NOMO-1 treated with DMSO at 0.1 percent for 48 hours (cell line): Measurements from ENCODE around the gene SPRY2.
"Not testable (repeated sequence)": the region's sequence is repeated elsewhere in the genome, so short reads cannot be mapped to it uniquely, and the experiment has no call there.

Experiments
- DNase-seq: peaks from one replicate; lab custom pipeline; 2025; ENCODE audit not compliant: unreplicated experiment; lab: John Stamatoyannopoulos, UW

Gene SPRY2

DNA sequence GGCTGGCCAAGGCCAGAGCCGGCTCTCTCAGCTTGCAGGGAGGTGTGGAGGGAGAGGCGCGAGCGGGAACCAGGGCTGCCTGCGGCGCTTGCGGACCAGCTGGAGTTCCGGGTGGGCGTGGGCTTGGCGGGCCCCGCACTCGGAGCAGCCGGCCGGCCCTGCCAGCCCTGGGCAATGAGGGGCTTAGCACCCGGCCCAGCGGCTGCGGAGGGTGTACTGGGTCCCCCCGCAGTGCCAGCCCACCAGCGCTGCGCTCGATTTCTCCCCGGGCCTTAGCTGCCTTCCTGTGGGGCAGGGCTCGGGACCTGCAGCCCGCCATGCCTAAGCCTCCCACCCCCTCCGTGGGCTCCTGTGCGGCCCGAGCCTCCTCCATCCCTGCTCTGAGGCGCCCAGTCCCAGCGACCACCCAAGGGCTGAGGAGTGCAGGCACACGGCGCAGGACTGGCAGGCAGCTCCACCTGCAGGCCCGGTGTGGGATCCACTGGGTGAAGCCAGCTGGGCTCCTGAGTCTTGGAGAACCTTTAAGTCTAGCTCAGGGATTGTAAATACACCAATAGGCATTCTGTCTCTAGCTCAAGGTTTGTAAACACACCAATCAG lies 14.7 kb upstream of the SPRY2 start:
- DNase-seq = not testable (repeated sequence)

DNA sequence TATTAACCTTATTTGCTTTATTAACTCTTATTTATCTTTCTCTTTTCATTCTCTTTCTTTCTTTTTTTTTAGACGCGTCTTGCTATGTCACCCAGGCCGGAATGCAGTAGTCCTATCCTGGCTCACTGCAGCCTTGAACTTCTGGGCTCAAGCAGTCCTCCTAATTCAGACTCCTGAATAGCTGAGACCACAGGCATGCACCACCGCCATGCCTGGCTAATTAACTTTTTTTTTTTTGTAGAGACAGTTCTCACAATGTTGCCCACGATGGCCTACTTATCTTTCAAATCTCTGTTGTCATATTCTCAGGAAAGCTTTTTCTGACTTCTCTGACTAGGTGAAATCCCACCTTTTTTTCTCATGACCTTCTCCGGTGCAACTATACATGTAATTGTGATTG lies 7.8 kb upstream of the SPRY2 start:
- no peak for DNase-seq

DNA sequence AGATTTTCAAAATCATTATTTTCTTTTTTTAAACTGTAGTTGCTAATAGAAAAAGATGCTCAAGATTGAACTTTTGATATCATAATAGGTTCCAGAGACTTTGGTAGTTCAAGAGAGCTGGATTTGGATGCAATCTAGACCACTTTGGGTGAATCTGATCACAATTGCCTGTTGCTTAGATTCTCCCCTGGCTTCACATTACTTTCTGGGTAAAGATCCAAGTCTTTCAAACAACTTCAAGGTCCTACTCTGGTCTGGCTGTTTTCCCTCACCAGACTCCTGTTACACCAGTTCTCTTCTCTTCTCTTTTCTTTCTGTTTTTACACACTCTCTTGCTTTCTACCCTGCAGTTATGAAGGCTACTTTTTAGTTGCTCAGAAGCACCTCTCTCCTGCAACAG lies 7.4 kb upstream of the SPRY2 start:
- no peak for DNase-seq

DNA sequence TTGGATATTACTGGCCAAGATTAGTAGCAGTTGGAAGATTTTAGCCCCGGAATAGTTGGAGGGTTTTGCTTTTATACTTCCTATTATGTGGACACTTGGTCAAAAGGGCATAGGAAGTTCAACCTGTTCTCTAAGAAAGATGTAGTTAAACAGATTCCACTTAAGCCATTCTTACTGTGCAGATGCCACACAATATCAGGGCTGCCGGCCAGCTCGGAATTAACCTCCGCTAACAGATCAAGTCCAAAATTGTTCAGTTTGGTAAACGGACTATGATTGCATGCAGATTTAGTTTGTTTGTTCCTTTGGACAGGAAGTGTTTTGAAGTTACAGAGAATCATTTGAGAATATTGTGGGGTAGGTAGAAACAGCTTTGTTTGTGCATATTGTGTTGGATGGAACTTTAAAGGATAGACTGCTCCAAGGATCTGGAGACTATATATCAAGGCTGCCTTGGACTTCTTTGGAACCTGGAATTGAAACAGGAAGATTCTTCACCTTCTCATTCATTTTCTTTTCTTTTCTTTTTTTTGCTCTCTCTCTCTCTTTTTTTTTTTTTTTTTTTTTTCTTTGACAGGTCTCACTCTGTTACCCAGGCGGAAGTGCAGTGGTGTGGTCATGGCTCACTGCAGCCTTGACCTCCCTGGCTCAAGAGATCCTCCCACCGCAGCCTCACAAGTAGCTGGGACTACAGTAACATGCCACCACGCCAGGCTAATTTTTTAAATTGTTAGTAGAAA lies 5.0 kb upstream of the SPRY2 start:
- DNase-seq = no peak

DNA sequence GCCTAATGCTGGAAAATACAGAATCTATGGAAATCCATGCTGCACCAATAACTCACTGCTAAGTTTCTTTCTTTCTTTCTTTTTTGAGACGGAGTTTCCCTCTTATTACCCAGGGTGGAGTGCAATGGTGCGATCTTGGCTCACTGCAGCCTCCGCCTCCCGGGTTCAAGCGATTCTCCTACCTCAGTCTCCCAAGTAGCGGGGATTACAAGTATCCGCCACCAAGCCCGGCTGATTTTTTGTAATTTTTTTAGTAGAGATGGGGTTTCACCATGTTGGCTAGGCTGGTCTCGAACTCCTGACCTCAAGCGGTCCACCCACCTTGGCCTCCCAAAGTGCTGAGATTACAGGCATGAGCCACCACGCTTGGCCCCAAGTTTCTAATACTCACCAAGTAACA lies 3.1 kb upstream of the SPRY2 start:
- not testable (repeated sequence) for DNase-seq

DNA sequence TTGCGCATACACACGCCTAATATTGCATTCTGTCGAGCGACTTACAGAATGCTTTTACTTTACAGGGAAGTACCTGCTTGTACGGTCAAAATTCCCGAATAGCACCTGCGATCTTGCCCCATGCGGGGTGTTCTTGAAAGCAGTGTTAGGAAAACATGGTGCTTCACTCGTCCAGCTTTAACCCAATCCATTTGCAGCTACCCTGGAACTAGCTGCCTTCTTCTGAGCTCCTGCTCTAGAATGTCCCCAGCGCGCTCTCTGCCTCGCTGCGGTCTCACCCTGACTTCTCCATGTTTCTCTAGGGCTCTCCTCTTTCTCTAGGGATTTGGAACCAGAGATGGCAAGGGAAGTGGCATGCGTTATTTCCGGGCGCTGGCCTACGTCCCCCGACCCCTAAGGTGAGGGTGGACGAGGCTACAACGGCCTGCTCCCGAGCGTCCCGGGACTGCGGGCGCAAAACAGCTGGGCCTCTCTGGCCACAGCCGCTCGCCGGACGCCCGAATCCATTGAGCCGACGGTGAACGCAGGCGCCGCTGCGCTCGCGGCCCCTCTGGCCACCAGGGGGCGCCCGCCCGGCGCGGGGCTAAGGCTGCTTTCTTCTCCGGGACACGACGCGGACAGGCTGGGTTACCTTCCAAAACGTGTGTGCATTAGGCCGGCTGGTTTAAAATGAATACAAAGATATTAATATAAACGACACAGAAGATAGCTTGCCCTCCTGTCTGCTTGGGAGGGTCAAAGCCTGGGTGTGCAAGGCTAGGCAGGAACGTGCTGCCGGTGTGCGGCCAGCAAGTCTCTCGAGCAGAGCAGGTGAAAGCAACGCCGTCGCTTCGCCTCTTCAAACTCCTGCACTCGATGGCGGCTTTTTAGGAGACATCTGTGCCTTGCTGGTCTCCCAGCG lies 1.8 kb upstream of the SPRY2 start:
- peak; percentile 68 for DNase-seq

DNA sequence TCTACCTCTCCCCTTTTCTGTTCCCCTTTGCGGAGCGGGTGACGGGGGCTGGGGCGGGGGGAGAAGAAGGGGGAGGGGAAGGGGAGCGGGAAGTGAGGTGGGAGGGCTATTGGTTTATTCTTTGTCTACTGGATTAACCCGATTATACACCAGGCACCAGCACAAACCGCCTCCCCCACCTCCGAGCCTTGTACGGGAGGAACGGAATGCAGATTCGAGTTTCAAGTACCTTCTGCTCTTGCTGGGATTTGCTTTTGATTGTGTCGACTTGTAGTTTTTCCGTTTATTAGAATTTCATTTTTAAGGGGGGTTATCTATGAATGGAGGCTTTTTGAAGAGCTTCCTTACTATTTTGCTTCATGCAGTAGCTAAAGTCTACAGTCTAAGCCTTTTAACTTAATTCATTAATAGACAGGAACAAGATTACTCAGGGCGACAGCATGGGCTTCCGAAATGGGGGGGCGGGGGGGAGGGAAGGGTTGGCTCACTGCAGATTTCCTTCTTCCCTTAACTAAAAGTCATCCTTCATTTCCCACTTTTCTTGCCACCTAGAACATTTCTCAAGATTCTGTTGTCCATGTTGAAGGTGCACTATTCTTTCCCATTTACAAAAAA lies 937 bp upstream of the SPRY2 start:
- DNase-seq = peak; percentile 27

DNA sequence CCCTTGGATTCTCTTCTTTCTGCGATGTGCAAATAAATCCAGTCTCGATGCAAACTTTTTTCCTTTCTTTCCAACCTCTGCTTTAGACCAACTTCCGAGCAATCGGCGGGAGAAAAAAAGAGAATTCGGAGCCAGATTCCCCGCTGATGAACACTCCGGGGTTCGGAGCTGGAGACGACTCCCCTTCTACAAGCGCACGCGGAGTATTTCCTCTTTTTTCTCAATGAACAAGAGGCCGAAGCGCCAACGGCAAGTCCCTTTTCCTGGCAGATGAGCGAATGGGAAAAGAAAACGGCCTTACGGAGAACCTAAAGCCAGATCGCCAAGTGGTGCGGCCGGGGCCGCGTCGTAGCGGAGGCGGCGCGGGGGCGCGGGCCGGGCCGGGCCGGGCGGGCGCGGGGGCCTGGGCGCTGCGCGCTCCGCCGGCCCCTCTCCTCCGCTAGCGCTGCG lies 250 bp downstream of the SPRY2 start:
- DNase-seq = peak; percentile 68

DNA sequence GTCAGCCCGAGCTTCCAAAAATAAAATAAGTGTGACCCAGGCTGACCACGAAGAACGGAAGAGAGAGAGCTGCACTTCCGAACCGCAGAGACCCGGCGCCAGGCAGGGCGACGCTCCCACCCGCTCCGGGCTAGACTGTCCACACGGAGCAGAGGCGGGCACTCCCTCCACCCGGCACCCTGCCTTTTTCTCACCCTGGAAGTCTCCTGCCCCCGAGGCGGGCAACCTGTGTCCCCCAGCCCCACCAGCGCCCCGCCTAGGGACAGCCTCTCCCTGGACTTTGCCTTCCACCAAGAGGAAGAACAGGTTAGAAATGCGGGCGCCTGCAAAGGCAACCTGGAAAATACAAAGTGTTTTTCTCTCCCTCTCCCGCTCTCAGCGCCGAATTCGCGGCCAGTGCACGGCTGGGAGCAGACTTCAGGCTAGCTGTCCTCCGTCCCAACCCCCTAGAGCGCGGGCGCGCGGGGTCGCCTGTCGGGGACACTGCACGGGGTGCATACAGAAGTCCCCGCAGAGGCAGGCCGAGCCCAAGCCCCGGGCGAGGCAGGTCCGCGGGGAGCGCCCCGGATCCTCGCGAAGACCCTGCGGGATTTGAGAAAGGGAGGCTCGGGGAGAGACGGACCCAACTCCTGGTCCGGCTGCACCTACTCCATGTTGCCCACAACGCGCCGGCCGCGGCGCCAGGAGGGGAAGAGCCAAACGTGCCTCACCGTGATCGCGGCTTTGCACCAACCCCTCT lies 845 bp downstream of the SPRY2 start:
- peak; percentile 40 for DNase-seq

DNA sequence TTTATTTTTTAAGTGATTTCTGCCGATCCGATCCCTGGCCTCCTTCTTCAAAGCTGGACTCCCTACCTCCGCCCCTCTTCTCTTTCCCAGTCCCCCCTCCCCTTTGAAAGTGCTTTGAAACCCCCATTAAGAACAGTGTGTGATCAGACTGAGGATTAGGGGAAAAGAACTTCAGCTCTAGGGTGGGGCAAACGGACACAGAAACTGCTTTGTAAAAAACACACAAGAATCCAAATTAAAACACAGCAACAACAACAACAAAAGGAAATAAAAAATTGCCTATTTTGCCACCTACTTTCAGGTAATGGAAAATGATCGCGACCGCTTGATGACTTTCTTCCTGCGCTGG lies 1.4 kb downstream of the SPRY2 start:
- DNase-seq = no peak

DNA sequence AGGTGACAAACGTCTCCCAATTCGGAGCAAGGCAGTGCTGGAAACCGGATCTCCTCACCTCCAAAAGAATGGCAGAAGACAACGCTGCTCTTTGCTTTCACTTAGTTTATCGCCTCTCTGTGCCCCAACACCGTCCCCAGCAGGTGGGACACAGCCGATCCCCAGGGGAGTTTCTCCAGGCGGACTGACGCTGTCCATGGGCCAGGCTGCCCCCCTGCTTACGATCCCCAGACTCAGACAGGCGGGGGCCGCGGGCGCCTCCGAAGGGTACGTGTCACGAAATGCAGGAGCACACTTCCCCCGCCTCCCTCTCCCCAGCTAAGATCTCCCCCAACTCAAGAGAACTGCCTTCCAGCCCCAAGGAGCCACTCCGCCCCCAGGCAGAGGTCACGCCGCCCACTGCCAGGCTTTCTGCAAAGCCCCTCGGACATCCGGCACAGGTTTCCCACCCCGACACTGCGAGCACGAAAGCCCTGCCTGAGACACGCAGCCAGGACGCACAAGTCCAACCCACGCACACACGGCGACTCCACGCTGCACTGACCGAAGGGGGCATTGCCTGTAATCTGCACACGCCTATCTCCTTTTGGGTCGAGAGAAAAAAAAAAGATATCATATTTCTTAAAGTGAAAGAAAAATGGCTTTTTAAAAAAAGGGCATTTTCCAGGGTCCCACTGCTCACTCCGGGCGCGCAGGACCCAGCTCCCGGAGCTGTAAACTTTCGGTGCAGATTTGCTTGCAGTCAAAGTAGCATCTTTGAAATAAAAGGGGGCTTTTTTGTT lies 2.0 kb downstream of the SPRY2 start:
- DNase-seq = peak; percentile 67

DNA sequence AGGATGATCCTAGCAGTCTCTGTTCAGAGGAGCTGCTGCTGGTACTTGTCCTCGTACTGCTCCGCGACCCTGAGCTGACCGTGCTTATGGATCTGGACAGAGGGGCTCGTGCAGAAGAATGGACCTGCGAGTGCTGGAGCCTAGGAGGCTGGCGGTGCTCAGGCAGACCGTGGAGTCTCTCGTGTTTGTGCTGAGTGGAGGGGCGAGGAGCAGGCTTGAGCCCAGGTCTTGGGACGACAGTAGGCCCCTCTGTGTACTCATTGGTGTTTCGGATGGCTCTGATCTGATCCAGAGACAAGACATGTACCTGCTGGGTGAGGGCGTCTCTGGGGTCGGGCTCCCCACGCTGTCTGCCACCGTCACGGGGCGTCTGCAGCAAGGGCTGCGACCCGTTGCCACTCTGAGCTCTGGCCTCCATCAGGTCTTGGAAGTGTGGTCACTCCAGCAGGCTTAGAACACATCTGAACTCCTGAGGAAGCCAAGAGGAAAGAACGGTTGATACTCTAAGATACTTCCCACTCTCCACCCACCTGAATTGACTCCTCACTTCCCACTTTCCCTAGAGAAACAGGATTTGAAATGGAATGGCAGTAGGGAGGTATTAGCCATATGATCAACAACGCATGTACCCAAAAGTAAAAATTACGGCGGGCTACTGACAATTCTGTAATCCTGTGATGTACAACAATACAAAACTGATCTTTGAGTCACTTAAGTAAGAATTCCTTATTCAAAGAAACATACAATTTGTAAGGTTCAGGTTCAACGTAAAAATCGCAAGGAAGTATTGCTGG lies 3.4 kb downstream of the SPRY2 start:
- no peak for DNase-seq

DNA sequence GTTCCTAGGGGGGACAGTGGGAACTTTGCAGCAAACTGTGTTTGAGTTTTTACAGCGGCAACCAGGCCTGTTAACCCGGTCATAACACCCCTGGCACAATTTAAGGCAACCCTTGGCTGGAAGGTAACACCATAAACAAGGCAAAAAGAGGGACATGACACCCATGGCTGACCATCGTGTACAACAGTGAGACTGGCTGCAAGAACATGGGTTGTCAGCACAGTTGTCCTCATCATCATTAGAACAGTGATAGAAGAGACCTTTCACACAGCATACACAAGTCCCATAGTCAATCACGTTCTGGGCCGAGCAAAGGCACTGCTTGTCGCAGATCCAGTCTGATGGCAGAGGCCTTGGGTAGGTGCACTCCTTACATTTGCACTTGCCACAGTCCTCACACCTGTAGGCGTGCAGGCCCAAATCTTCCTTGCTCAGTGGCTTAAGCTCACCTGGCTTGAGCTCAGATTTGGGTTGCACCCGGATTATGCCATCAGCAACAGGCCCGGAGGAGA lies 4.1 kb downstream of the SPRY2 start:
- no peak for DNase-seq

DNA sequence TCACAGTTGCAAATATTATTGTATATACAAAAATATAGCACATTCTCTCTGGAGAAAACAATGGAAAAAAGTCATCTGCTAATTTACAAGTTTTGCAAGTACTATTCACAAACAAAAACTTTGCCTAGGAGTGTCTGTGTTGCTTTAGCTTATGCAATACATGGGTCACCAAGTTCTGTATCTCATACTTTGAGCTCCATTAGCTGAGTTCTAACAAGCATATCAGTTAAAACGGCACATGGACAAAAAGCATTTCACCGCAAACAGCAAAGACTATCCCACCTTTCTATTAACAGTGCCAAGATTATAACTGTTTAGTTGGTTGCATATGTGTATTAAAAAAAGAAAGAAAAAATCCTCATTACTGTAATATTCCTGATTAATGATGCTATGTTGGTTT lies 4.6 kb downstream of the SPRY2 start:
- no peak for DNase-seq

DNA sequence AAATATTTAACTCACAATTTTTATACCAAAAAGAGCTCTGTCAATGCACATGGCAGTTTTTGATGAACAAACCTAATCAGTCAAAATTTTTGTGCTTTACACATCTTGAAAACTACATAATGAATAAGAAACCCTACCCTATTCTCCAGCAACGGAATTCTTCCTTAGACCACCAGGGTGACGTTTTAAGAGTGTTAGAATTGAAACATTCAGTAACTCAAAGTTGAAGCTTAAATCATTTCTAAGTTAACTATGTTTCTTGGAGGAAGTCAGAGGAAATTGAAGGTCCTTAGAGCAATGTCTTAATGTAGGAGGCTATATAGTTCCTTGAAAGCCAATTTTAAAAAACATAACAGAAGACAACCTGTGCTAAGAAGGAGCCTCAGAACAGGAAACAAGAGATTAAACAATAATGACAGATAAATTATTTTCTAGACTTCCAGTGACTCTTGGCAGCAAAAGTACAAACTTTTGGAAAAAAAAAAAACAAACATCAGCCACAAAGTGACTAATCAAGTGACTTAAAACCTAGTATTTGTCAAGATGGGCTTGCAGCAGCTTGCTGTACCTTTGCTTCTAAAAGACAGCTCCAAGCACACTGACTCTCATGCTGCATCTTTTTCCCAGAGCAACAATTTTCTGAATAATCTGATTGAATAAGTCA lies 6.2 kb downstream of the SPRY2 start:
- no peak for DNase-seq

DNA sequence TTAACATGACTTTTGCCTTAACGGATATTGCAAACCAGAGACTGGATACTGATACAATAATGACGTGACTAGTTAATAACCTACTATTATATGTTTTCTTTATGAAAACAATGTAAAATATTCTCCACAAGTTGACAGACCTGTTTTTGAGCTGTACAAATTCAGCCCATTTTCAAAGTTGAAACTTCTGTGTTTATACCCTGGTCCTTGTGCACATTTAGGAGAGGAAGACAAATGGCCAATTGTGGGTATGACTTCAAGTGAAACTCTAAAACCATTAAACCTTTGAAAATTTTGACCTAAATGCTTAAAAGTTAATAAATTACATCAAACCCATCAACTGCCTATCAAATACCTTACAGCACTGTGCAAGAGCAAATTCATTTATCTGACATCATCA lies 8.9 kb downstream of the SPRY2 start:
- no peak for DNase-seq

DNA sequence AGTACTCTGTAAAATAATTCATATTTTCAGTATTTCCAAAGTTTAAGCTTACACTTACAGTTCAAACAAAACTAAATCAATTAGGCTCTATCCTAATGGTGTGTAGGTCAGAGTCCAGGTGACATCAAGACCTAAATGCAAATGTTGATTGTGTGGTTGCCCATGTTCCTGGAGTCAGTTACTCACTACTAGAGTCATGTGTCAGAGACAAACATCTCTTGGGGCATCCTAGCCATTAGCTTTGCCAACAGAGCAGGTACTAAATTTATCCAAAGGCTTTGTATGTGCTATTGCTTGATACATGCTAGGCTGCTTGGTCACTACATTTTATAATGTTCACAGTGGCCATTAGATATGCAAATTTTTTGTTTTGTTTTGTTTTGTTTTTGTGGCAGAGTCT lies 11.7 kb downstream of the SPRY2 start:
- no peak for DNase-seq

DNA sequence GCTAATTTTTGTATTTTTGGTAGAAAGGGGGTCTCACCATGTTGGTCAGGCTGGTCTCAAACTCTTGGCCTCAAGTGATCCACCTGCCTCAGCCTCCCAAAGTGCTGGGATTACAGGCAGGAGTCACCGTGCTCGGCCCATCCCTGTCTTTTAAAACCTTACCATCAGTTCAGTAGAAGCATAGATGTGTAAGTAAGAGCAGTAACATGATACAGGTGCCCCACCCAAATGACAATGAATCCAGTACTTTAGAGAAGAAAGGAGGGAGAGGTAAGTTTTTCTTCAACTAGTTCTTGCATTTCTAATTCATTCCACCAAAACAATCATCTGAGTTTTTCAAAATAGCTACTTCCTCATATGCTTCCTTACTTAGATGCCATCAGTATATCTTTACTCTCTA lies 21.9 kb downstream of the SPRY2 start:
- no peak for DNase-seq
